GM18526 (cell line): ENCODE results near the gene CNP.

Experiments
- POLR2A ChIP-seq: IDR thresholded peaks from 3 replicates; pipeline ENCODE4 v1.6.1; 2011; ENCODE audit not compliant: insufficient read length; ENCODE audit errors: extremely low read depth

CNP gene

DNA sequence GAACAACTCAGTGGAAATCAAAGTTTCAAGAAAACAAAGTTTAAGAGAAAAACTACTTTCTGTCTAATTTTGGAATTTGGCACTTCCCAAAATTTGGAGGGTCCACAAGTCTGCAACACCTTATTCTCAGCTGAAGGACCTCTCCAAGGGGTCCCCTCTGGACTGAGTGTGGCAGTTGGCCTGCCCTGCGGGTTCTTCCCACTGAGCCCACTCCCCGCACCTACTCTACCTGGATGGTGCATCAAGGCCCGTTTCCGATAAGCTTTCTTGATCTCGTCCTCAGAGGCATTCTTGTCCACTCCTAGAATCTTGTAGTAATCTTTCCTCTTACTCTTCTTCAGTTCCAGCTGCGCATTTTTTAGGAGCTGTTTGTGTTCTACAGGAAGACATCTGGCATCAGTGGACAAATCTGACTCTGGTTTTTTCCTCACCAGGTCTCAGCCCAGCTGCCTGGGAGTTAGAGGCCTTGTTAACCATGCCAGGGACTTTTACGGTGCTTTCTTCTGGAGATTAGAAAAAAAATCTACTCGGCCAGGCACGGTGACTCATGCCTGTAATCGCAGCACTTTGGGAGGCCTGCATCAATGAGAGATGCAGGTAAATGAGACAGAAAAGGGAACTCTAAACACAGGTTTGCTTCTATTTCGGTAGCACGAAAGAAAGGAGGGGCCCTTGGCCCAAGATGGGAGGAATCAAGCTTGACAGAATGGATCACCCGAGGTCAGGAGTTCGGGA lies 15.6 kb downstream of the CNP start:
- no peak for TF ChIP-seq POLR2A

GRCh38 chr17:41984454-41984853 lies 17.9 kb downstream of the CNP start:
- no peak for TF ChIP-seq POLR2A

- no peak for TF ChIP-seq POLR2A
Observed at GRCh38 chr17:41985919-41986318, 19.3 kb downstream of the CNP start.

DNA sequence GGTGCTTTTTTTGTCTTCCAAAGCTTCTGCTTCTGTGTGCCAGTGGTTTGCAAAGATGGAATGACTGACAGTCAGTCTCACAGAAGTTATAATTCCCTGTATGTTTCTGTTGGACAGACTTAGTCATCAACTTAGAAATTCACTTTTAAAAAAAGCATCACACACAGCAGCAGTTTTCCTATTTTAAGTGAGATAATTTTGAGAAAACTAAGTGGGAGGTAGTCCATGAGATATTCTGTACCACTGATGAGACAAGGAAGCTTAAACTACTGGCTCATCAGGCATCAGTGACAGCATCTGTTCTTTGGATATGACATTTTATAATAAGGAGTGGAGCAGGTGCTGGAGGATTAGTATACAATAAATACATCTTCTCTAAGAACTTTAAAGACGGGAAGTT lies 20.0 kb downstream of the CNP start:
- no peak for TF ChIP-seq POLR2A

DNA sequence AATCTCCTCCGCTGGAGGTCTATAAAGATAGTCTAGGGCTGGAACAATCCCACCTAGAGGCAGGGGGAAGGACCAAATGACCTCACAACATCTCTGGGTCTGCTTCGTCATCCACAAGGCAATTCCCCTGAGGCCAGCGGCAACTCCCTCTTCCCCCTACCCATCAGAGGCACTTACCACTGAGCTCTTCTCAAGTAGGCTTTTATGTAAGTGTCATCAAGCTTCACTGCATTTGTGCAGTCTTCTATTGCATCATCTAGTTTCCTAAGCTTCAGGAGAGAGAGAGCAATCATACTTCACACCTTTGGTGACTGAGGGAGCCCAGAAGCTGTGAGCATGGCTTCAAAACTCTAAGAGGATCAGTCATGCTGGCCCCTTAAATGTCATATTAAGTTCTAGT lies 21.0 kb downstream of the CNP start:
- no peak for TF ChIP-seq POLR2A

GRCh38 chr17:41988418-41988817 lies 21.8 kb downstream of the CNP start:
- TF ChIP-seq POLR2A, result no peak

GRCh38 chr17:41989702-41990419 lies 23.3 kb downstream of the CNP start:
- TF ChIP-seq POLR2A, result no peak

GRCh38 chr17:41992576-41992975 lies 26.0 kb downstream of the CNP start:
- no peak for TF ChIP-seq POLR2A

DNA sequence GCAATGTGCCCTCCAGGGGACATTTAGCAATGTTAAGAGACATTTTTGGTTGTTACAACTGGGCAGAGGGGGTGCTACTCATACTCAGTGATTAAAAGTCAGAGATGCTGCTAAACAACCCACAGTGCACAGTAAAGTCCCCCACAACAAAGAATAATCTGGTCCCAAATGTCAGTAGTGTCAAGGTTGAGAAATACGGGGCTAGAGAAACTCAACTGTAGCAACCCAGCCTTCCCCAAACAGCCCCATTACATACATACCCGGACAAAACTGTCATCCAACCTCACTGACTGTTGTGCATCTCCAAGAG lies 30.2 kb downstream of the CNP start:
- no peak for TF ChIP-seq POLR2A

- TF ChIP-seq POLR2A, result no peak
Observed at GRCh38 chr17:41998497-41998896, 31.9 kb downstream of the CNP start.

- TF ChIP-seq POLR2A, result no peak
Observed at GRCh38 chr17:42000413-42001133, 34.0 kb downstream of the CNP start.

GRCh38 chr17:42001729-42002128 lies 35.1 kb downstream of the CNP start:
- TF ChIP-seq POLR2A, result no peak

GRCh38 chr17:42002175-42002791 lies 35.7 kb downstream of the CNP start:
- no peak for TF ChIP-seq POLR2A

GRCh38 chr17:42002792-42003301 lies 36.3 kb downstream of the CNP start:
- no peak for TF ChIP-seq POLR2A

DNA sequence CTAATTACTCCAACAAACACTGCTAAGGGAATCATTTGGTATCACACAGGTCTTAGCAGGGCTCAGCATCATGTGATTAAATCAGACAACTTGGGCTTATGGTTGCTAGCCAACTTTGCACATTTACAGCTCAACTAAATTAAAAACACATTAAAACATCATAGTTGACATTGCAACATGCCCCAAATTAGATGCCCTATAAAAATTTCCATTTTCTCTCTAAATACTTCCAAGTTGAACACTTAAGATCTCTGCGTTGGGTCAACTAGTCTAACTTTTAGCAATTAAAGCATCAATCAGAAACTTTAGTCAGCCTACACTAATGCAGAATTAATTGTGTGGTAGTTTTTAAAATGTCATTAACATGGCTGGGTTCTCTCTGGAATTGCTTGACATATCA lies 38.6 kb downstream of the CNP start:
- TF ChIP-seq POLR2A, result no peak

DNA sequence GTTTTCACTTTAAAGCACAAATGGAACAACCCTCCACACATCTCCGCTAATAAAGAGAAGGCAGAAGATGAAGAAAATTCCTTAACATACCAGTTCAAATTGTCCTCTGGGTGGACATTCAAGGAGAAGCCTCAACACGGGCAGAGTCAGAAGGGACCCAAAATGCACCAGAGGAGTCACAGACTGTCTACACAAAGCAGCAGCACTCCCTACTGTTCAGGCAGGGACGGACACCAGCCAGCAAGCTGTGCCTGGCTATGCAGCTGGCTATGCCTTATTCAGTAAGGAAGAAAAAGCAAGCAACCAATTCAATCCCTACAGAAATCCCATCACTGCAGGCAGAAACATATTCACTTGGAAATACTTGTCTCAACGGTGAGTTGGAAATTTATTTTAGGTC lies 42.6 kb downstream of the CNP start:
- no peak for TF ChIP-seq POLR2A
